WTC11 (cell line): Measurements from ENCODE around the gene EPN3. TPM values are rescaled to one million over a fixed set of nuclear protein-coding genes. Genes with fewer than 3 reads are reported as not detected.

Experiments used
- ATAC-seq: fragments of 200-7000 bp; cut with Tn5 transposase; 2 replicates; pipeline ENCODE4 v1.10.0; 2021; ENCODE audit warnings: mild to moderate bottlenecking, moderate library complexity
- CTCF ChIA-PET: fragments of 300-600 bp; sonication (Branson Sonifier 250); formaldehyde crosslinking; loops from one replicate; lab custom pipeline; 2021; ENCODE audit warnings: antibody characterized with exemption; lab: Charles Lee
- POLR2A ChIA-PET: fragments of 350-600 bp; sonication (Branson Sonifier 250); formaldehyde crosslinking; loops from one replicate; lab custom pipeline; 2021; ENCODE audit warnings: antibody characterized with exemption; lab: Charles Lee
- DNase-seq: peaks from one replicate; pipeline ENCODE4 v3.0.0; 2021; ENCODE audit warnings: low spot score
- H3K27ac Mint-ChIP-seq: 2 replicates; pipeline ENCODE4 v1.8.0; 2021; ENCODE audit warnings: mixed read lengths
- H3K27me3 Mint-ChIP-seq: 2 replicates; pipeline ENCODE4 v1.8.0; 2021; ENCODE audit warnings: low read depth, mild to moderate bottlenecking, moderate library complexity, mixed read lengths
- H3K36me3 Mint-ChIP-seq: 2 replicates; pipeline ENCODE4 v1.8.0; 2021; ENCODE audit warnings: mixed read lengths
- H3K4me1 Mint-ChIP-seq: 2 replicates; pipeline ENCODE4 v1.8.0; 2022; ENCODE audit warnings: mixed read lengths
- H3K4me3 Mint-ChIP-seq: 2 replicates; pipeline ENCODE4 v1.8.0; 2021; ENCODE audit warnings: mild to moderate bottlenecking, moderate library complexity, mixed read lengths
- H3K9me3 Mint-ChIP-seq: 2 replicates; pipeline ENCODE4 v1.8.0; 2021; ENCODE audit warnings: mixed read lengths
- ETV6 ChIP-seq: sonication (generic); formaldehyde crosslinking; IDR thresholded peaks from 2 replicates; pipeline ENCODE4 v1.8.1; 2022; ENCODE audit warnings: mild to moderate bottlenecking, missing genetic modification reagents
- FOXP4 ChIP-seq: sonication (generic); formaldehyde crosslinking; IDR thresholded peaks from 2 replicates; pipeline ENCODE4 v1.8.0; 2022; ENCODE audit warnings: mild to moderate bottlenecking, missing genetic modification reagents
- GRHL2 ChIP-seq: fragments of 250-450 bp; sonication (Bioruptor Pico); IDR thresholded peaks from 2 replicates; pipeline ENCODE4 v1.8.0; 2022; ENCODE audit warnings: mild to moderate bottlenecking, moderate library complexity; ENCODE audit not compliant: insufficient replicate concordance, severe bottlenecking
- KAT7 ChIP-seq: sonication (generic); formaldehyde crosslinking; IDR thresholded peaks from 2 replicates; pipeline ENCODE4 v1.8.1; 2023; ENCODE audit warnings: missing genetic modification reagents, mild to moderate bottlenecking, borderline replicate concordance
- MXD4 ChIP-seq: fragments of 250-450 bp; sonication (Bioruptor Pico); IDR thresholded peaks from 2 replicates; pipeline ENCODE4 v1.8.0; 2021; ENCODE audit warnings: mild to moderate bottlenecking, moderate library complexity, borderline replicate concordance
- NFATC4 ChIP-seq: fragments of 250-450 bp; sonication (Bioruptor Pico); IDR thresholded peaks from 2 replicates; pipeline ENCODE4 v1.9.0; 2021; ENCODE audit warnings: mild to moderate bottlenecking
- NR2C2 ChIP-seq: sonication (generic); formaldehyde crosslinking; IDR thresholded peaks from 2 replicates; pipeline ENCODE4 v1.8.0; 2022; ENCODE audit warnings: mild to moderate bottlenecking, missing genetic modification reagents
- SMAD4 ChIP-seq: sonication (generic); formaldehyde crosslinking; IDR thresholded peaks from 2 replicates; pipeline ENCODE4 v1.8.0; 2022; ENCODE audit warnings: mild to moderate bottlenecking, missing genetic modification reagents
- TEAD4 ChIP-seq: sonication (generic); formaldehyde crosslinking; IDR thresholded peaks from 2 replicates; pipeline ENCODE4 v1.8.0; 2022; ENCODE audit warnings: mild to moderate bottlenecking, missing genetic modification reagents
- TP53 ChIP-seq: sonication (generic); formaldehyde crosslinking; IDR thresholded peaks from 2 replicates; pipeline ENCODE4 v1.8.1; 2023; ENCODE audit warnings: mild to moderate bottlenecking, missing genetic modification reagents
- ZNF219 ChIP-seq: sonication (generic); formaldehyde crosslinking; IDR thresholded peaks from 2 replicates; pipeline ENCODE4 v1.8.0; 2023; ENCODE audit warnings: missing genetic modification reagents, mild to moderate bottlenecking, borderline replicate concordance
- ZNF423 ChIP-seq: fragments of 250-450 bp; sonication (Bioruptor Pico); IDR thresholded peaks from 2 replicates; pipeline ENCODE4 v2.1.2; 2022; ENCODE audit warnings: mild to moderate bottlenecking, moderate library complexity
- total RNA-seq: library from RNA; stranded (reverse); gene quantifications from 3 replicates; pipeline ENCODE4 v1.2.3, GENCODE V29; 2021
- TF ChIP-seq, protein P1 (sequence below): sonication (generic); formaldehyde crosslinking; IDR thresholded peaks from 2 replicates; pipeline ENCODE4 v1.8.0; 2022; ENCODE audit warnings: mild to moderate bottlenecking, missing genetic modification reagents
- TF ChIP-seq, protein P2 (sequence below): sonication (generic); formaldehyde crosslinking; IDR thresholded peaks from 2 replicates; pipeline ENCODE4 v1.8.1; 2023; ENCODE audit warnings: mild to moderate bottlenecking, missing genetic modification reagents, borderline replicate concordance

The EPN3 gene
- total RNA-seq, 1 experiment from 2014 or later: 8.8 TPM

GRCh38 chr17:50568659-50569058 is 36.1 kb downstream of the EPN3 start:
- Mint-ChIP-seq H3K27ac (no peak overlapping the region), H3K4me3 (no peak overlapping the region), H3K4me1 (peaks cover 36% of the 10 kb centered on the region), H3K9me3 (no peaks in the 10 kb centered on the region), H3K36me3 (no peaks in the 10 kb centered on the region)
- CTCF ChIA-PET: interaction anchor here (0.5 kb wide), 1 partner anchor 94 kb away, joined by 3 read pairs; no protein-coding TSS in a partner anchor
- no peak for ATAC-seq
- TF ChIP-seq MXD4 (CRISPR knock-in tag) (no peak), ETV6 (CRISPR knock-in tag) (no peak), NR2C2 (CRISPR knock-in tag) (no peak), SMAD4 (CRISPR knock-in tag) (no peak), ZNF423 (no peak), TP53 (CRISPR knock-in tag) (no peak), FOXP4 (CRISPR knock-in tag) (no peak)
- TF ChIP-seq, protein P1, sequence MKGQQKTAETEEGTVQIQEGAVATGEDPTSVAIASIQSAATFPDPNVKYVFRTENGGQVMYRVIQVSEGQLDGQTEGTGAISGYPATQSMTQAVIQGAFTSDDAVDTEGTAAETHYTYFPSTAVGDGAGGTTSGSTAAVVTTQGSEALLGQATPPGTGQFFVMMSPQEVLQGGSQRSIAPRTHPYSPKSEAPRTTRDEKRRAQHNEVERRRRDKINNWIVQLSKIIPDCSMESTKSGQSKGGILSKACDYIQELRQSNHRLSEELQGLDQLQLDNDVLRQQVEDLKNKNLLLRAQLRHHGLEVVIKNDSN (CRISPR knock-in tag): no peak
- TF ChIP-seq, protein P2, sequence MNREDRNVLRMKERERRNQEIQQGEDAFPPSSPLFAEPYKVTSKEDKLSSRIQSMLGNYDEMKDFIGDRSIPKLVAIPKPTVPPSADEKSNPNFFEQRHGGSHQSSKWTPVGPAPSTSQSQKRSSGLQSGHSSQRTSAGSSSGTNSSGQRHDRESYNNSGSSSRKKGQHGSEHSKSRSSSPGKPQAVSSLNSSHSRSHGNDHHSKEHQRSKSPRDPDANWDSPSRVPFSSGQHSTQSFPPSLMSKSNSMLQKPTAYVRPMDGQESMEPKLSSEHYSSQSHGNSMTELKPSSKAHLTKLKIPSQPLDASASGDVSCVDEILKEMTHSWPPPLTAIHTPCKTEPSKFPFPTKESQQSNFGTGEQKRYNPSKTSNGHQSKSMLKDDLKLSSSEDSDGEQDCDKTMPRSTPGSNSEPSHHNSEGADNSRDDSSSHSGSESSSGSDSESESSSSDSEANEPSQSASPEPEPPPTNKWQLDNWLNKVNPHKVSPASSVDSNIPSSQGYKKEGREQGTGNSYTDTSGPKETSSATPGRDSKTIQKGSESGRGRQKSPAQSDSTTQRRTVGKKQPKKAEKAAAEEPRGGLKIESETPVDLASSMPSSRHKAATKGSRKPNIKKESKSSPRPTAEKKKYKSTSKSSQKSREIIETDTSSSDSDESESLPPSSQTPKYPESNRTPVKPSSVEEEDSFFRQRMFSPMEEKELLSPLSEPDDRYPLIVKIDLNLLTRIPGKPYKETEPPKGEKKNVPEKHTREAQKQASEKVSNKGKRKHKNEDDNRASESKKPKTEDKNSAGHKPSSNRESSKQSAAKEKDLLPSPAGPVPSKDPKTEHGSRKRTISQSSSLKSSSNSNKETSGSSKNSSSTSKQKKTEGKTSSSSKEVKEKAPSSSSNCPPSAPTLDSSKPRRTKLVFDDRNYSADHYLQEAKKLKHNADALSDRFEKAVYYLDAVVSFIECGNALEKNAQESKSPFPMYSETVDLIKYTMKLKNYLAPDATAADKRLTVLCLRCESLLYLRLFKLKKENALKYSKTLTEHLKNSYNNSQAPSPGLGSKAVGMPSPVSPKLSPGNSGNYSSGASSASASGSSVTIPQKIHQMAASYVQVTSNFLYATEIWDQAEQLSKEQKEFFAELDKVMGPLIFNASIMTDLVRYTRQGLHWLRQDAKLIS (CRISPR knock-in tag): no peak
- TF ChIP-seq, all 79 proteins: peak for 0
- DNase-seq: no peak
- POLR2A ChIA-PET: no interaction called here
- H3K27me3 Mint-ChIP-seq: peaks cover 41% of the 10 kb centered on the region

DNA sequence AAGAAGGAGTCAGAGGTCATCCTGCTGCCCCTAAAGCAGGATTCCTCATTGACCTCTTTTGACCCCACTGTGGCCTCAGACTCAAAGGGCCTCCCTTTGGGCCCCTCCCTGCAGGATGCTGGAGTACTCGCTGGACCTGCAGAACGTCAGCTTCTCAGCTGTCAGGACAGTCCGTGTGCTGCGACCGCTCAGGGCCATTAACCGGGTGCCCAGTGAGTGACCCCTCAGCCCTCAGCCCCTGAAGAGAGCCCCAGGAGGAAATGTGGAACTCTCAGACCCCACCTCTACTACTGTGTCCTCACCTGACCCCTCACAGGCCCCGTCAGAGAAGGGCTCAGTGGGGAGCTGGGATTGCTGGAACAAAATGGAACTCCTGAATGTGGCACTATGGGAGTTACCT is 37.1 kb downstream of the EPN3 start:
- ATAC-seq (no peak), DNase-seq (no peak)
- TF ChIP-seq TEAD4: no peak
- TF ChIP-seq GRHL2 (CRISPR knock-in tag): no peak
- no peak for TF ChIP-seq MXD4 (CRISPR knock-in tag)
- Mint-ChIP-seq H3K27ac (no peak overlapping the region), H3K4me3 (no peak overlapping the region), H3K27me3 (peaks cover 32% of the 10 kb centered on the region), H3K36me3 (no peaks in the 10 kb centered on the region), H3K9me3 (no peaks in the 10 kb centered on the region), H3K4me1 (peaks cover 28% of the 10 kb centered on the region)
- ChIA-PET POLR2A (interaction anchor here (1.4 kb wide), 1 partner anchor 9 kb away, joined by 4 read pairs; the partner anchor contains the start of gene CACNA1G), CTCF (interaction anchor here (0.5 to 2.5 kb wide), 3 partner anchors 8 to 225 kb away, joined by 3 to 15 read pairs (median 3); no protein-coding TSS in a partner anchor)

- DNase-seq (no peak), ATAC-seq (no peak)
- Mint-ChIP-seq H3K9me3 (no peaks in the 10 kb centered on the region), H3K27me3 (peaks cover 27% of the 10 kb centered on the region), H3K4me3 (no peak overlapping the region), H3K4me1 (peaks cover 24% of the 10 kb centered on the region), H3K27ac (no peak overlapping the region), H3K36me3 (no peaks in the 10 kb centered on the region)
- TF ChIP-seq KAT7 (CRISPR knock-in tag) (no peak), ZNF219 (CRISPR knock-in tag) (no peak), NFATC4 (no peak)
- CTCF ChIA-PET: interaction anchor here (0.5 to 2.5 kb wide), 5 partner anchors 8 to 224 kb away, joined by 3 to 15 read pairs (median 4); no protein-coding TSS in a partner anchor
- POLR2A ChIA-PET: interaction anchor here (1.4 kb wide), 1 partner anchor 9 kb away, joined by 4 read pairs; the partner anchor contains the start of gene CACNA1G
Observed at GRCh38 chr17:50570032-50570431, 37.5 kb downstream of the EPN3 start.
